GM12874 (cell line): ENCODE results near the gene RBM47.

Source experiments
- TF ChIP-seq, protein P1 (sequence below): IDR thresholded peaks from 2 replicates; pipeline ENCODE4 v1.5.1; 2011; ENCODE audit warnings: low read depth, mild to moderate bottlenecking, control low read depth, low read length, moderate library complexity; ENCODE audit not compliant: insufficient read depth

Gene RBM47

DNA sequence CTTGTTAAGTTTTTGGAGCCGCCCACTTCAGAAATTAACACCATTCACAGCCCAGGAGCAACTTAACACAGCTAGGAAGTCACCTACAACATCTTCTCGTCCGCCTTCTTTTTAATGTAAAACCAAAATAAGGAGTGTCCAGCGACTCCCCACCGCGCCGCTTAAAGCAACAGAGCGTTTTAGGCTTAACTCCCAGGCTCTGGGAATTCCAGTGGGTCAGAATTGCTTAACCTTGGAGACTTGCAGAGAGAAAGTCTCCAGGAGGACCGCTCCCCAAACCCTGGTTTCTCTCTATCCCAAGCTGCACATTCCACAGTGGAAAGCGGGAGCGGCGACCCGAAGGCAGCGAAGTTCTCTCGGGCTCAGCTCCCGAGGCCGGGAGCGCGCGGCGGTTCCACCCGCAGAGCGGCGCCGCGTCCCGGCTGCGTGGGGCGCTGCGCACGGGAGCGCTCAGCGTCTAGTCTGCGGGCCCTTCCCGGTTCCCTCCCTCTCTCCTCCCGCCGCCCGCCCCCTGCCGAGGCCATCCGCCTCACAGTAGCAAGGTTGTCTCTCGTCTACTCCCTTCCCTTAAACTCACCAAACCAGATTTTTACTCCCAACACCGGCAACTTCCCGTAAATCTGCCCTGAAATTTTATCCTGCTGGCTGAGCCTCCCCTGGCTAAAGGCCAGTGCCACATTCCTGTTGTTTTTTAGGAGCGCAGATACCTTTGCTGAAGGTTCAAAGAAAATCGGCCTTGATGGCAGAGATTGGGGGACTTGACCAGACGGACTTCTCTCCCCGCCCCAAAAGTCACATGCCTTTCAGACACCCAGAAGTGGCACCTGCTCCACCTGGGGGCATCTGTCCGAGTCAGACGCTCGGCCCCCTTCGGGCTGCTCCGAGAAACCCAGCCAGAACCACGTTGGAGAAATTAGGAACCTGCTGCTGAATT lies at the start of gene RBM47:
TSS of gene RBM47 (minus strand) at position 464 of the 934 bp plus-strand sequence. CDS start 190,971 bp downstream, outside the sequence.
- TF ChIP-seq, protein P1, sequence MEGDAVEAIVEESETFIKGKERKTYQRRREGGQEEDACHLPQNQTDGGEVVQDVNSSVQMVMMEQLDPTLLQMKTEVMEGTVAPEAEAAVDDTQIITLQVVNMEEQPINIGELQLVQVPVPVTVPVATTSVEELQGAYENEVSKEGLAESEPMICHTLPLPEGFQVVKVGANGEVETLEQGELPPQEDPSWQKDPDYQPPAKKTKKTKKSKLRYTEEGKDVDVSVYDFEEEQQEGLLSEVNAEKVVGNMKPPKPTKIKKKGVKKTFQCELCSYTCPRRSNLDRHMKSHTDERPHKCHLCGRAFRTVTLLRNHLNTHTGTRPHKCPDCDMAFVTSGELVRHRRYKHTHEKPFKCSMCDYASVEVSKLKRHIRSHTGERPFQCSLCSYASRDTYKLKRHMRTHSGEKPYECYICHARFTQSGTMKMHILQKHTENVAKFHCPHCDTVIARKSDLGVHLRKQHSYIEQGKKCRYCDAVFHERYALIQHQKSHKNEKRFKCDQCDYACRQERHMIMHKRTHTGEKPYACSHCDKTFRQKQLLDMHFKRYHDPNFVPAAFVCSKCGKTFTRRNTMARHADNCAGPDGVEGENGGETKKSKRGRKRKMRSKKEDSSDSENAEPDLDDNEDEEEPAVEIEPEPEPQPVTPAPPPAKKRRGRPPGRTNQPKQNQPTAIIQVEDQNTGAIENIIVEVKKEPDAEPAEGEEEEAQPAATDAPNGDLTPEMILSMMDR, result peak; percentile 34; the same call in 1 of the 2 replicates

DNA sequence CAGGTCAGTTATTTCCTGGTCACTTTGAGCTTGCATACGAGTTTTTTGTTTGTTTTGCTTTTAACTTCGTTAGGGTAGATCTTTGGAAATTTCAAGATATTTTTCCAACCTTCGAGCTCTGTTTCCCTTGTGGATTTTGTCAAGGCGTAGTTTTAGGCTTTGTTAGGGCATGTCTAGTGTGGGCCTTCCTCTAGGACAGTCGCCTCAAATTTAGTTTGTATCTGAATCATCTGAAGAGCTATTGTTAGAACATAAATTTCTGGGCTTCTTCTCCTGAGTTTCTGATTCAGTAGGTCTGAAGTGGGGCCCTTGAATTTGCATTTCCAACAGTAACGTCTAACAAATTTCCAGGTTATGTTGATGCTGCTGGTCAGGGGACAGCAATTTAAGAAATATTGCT lies 48.8 kb upstream of the RBM47 start:
- TF ChIP-seq, protein P1, result no peak

DNA sequence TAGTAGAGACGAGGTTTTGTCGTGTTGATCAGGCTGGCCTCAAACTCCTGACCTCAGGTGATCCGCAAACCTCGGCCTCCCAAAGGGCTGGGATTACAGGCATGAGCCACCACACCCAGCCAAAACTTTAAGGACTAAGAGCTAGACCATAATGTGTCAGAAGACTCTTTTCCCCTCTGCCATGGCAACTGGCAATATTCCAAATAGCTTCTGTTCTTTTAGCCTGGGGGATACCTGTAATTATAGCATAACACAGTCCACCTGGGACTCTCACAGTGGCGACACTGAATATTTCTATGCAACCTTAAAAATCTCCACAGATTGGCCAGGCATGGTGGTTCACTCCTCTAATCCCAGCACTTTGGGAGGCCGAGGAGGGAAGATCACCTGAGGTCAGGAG lies 45.5 kb upstream of the RBM47 start:
- TF ChIP-seq, protein P1, result no peak

DNA sequence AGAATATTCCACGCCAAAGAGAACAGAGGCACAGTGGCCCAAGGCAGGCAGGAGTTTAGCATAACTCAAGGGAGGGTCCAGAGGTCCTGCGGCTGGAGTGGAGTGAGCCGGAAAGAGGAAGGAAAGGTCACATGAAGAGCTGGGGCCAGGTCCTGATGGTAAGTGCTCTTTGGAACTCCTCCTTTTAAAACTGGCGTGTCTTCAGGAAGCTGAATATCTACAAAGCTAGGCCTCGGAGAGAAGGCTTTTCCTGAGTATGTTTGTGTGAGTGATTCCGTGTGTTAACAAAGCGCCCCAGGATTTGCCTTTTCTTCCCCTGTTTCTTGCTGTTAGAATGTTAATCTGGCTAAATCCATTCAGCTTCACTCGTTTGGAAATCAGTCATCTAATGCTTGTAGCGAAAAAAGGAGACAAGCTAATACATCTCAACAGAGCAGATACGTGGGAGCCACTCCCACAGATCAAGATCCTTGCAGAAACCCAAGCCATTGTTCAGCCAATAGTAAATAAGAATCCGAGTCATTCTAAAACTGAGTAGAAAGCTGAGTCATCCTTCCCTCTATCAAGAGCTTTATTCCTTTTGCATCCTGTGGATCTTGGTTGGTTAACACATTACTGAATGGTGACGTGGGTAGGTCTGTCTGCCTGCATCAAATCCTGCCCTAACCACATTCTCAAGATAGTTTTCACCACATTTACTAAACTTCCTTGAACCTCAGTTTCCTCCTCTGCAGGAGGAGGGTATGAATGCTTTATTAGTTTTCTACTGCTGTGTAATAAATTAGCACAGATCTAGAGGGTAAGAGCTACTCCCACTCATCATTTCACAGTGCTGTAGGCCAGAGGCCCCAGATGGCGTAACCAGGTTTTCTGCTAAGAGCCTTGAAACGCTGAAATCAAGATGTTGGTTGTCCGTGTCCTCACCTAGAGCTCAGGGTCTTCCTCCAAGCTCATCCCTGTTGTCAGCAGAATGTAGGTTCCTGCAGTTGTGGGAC lies 43.2 kb upstream of the RBM47 start:
- TF ChIP-seq, protein P1, result no peak

DNA sequence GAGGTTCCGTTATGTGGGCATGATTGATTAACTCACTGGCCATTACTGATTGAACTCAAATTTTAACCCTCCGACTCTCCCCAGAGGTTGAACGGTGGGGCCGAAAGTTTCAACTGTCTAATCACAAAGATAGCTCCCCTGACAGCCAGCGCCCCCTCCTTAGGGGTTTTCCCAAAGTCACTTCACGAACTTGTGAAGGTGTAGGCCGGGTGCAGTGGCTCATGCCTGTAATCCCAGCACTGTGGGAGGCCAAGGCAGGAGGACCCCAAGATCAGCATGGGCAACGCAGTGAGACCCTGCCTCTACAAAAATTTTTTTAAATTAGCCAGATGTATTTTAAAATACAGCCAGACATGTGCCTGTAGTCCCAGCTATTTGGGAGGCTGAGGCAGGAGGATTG lies 39.8 kb upstream of the RBM47 start:
- TF ChIP-seq, protein P1, result no peak

DNA sequence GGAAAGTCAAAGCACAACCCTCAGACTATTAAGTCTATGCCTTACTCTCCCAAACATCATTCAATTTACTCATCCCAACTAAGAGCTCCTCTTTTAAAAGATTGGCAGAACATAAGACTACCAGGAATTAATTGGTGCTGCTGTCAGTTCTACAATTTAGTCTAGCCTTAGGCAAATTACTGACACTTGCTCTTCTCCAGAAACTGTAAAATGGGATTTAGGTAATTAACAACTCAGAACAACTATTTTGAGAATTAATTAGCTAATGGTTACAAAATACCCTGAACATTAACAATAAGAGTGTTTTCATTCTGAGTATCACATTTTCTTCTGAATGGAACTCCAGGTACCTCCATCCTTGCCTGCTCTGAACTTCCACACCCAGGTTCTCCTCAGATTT lies 36.2 kb upstream of the RBM47 start:
- TF ChIP-seq, protein P1, result no peak

DNA sequence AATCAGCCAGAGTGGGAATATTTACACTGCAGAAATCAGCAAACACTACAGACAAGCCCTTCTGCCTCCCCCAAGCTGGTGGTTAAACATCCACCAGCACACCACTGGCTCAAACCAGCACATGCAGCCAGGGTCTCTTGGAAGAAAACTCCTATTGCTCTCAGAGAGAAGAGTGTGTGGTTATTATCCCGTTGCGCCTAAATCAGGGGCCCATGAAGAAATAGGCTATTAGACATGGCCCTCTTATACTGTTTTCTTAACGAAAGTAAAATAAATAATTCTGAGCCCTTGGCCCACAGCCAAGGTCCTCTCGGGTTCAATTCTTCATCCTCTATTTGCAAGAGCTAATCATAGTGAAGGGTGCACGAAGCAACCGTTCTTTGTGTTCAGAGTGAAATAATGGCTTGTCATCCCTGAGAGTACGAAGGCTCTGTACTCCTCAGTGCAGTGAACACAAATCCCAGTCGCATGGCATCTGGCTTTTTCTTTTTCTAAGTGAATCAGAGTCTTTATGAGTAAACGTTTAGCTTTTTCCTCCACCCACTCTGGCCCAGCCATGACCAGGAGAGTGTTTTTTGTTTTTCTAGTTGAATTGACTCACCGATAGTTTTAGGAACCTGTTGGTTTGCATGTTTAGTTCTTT lies 33.4 kb upstream of the RBM47 start:
- TF ChIP-seq, protein P1, result no peak
